Astrocyte of the hippocampus (primary cell): Measurements from ENCODE around the gene LAMB1.
"Not testable (repeated sequence)": the region's sequence is repeated elsewhere in the genome, so short reads cannot be mapped to it uniquely, and the experiment has no call there.

Experiments
- DNase-seq: peaks from one replicate; pipeline ENCODE4 v3.0.0; 2011; ENCODE audit warnings: low read depth, low spot score

Gene LAMB1

DNA sequence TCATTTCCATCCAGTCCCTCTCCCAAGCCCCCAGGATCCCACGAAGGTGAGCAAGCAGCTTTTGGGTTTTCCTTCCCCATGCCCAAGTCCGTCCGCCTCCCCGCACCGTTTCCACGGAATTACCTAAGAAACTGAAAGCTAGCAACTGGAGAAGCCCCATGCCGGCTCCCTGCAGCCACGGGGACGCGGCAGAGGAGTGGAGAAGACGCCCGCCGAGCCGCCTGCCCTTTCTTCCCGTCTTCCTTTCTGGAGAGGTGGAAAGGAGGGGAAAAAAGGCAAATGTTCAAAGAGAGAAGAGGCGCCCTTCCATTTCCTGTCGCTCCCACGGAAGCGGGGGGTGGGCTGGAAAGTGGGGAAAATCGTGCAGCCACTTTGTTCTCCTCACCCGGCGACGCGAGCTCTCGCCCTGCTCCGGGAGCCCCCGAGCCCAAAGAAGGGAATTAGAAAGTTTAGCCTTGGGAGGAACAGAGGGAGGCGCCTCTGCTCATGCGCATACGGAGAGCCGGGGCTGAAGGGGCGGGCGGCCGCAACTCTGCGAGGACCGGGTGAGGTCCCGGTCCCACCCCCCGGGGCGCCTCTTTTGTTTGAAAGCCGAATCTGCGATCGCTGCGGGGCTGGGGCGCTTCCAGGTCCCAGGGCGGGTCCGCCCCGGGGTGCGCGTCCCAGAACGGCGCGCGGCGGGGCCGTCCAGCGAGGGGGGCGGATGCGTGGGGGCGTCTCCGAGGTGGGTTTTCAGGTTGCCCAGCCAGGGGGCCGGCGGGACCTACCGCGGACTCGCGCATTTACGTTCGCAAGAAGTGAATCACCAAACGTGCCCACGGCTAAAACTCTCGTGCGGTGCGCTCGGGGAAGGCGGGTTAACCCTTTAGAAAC lies at the start of gene LAMB1:
Gene LAMB1 (minus strand): TSS at position 436 of the 873 bp plus-strand sequence. CDS start 276 bp downstream, at position 160.
- DNase-seq: peak; percentile 94

DNA sequence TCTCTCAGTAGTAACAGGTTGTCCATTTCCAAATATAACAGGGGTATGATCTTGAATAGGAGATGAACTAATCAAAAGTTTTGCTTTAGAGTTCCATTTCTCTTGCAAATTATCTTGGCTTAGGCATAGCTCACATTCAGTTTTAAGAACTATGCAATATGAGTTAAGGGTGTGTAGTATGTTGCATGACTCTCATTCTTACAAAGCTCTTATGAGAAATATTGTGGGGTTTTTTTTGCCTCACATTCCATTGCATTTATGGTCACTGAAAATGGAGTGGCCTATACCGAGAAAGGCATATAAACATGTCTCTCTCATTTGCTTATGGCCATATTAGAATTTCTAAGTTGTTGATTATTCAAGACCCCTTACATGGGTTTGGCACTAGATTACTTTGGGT lies 48.5 kb upstream of the LAMB1 start:
- DNase-seq: no peak

DNA sequence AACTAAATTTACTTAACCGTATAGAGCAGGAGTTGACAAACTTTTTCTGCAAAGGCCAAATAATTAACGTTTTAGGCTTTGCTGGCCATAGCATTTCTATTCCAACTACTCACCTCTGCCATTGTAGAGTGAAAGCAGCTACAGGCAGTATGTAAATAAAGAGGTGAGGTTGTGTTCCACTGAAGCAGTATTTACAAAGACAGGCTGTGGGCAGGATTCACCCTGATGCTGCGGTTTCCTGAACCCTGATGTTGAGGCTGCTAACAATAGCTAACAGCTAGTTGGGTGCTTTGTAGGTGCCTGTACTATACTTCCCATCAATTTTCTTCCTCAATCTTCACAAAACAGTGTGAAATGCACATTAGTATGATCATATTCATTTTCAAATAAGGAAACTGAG lies 47.0 kb upstream of the LAMB1 start:
- no peak for DNase-seq

DNA sequence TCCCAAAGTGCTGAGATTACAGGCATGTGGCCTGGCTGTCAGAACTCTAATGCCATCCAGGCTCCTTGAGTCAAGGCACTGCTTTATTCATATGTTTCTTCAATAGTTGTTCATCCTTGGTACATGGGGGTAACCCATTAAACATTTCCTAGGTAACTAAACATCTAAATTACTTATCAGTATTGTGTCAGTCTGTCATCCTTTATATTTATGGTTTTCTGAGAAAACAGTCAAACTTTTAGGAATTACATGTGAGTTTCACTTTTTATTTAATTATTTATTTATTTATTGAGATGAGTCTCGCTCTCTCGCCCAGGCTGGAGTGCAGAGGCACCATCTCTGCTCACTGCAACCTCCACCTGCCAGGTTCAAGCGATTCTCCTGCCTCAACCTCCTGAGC lies 45.5 kb upstream of the LAMB1 start:
- DNase-seq: no peak

DNA sequence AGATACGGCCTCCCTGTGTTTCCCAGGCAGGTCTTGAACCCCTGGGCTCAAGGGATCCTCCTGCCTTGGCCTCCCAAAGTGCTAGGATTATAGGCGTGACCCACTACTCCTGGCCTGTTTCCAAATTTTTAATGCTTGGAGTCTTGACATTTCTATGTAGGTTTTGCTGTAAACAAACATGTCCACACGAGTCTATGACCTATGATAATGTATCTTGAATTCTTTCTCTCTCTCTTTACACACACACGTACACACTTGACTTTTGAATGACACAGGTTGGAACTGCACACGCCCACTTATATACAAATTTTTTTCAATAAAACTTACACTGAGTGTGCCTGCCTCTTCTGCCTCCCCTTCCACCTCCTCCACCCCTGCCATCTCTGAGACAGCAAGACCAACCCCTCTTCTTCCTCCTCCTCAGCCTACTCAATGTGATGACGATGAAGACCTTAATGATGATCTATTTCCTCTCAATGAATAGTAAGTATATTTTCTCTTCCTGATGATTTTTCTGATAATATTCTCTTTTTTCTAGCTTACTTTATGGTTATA lies 44.1 kb upstream of the LAMB1 start:
- no peak for DNase-seq

DNA sequence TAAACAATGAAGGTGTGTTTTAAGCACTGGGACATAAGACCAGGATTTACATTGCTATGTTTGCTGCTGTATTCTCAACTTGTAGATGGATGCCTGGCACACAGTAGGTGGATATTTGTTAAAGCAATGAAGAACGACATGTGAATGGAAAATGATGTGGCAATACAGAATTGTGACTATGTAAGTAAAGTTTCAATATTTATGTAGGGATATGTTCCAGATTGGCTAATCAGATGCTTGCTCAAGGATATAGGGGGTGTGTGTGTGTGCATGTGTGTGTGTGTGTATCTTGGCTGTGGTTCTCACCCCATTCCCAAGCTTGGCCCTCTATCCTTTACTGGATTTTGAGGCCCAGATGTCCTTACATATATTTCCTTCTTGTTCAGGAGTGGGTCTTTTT lies 42.7 kb upstream of the LAMB1 start:
- no peak for DNase-seq

DNA sequence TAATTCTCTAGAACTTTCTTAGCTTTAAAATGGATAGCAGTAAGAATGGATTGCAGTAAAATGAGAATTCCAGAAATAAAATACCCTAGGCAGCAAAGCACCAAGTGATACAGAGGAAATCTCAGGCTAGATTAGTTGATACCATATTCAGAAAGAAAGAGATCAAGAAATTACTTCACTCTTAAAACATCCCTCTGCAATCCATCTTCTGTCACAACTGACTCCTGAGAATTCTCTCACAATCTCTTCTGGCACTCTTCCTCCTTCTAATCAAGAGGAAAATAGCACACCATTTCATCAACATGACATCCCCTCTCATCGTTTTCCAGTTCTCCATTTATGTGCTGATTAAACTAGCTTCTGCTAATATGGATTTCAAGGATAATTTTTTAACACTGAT lies 42.2 kb upstream of the LAMB1 start:
- peak; percentile 63 for DNase-seq

DNA sequence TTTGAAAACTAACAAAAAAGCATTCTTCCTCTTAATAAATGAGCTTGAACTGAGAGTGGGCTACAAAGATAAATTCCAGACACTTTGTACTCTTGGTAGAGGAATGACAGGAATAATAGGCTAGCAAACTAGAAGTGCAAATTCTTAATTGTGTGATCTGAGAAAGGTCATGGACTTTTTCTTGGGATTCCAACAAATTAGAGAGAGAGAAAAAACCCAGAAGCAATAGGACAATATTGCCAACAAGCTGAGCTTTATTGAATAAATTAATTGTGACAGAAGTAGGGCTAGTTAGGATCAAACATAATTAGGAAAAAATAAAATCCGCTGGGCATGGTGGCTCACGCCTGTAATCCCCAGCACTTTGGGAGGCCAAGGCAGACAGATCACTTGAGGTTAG lies 41.4 kb upstream of the LAMB1 start:
- peak; percentile 35 for DNase-seq

DNA sequence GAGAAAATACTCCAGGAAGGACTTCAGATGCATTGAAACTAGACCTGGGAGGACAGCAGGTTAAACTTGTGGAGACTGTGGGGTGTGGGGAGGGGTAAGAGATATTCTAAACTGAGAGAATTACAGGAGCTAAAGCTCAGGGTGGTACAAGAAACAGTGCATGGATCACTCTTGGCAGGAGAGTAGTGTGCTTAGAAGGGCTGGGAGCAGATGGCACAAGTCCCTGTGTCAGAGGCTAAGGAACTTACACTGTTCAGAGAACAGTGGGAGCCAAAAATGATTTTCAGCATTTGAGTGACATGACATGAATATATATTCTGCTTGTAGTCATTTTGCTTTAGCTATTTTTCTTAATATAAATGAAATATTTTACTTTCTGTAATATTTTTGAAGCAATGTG lies 36.0 kb upstream of the LAMB1 start:
- no peak for DNase-seq

DNA sequence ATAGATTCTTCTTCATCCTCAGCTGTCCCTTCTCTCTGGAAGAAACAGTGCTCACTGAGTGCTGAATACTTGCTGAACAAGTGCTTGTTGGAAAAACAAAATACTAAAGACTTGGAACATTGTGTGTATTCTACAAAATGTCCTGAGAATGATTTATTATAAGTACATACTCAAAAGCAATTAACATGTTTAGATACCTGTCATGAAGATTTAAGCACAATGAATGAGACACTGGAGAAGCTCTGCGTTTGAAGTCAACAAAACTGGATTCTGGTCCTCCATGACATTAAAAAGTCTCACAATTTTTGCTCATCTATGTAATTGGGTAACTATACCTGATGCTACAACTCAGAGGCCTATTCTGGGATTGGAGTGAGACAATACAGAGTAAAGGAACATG lies 34.8 kb upstream of the LAMB1 start:
- DNase-seq: no peak

DNA sequence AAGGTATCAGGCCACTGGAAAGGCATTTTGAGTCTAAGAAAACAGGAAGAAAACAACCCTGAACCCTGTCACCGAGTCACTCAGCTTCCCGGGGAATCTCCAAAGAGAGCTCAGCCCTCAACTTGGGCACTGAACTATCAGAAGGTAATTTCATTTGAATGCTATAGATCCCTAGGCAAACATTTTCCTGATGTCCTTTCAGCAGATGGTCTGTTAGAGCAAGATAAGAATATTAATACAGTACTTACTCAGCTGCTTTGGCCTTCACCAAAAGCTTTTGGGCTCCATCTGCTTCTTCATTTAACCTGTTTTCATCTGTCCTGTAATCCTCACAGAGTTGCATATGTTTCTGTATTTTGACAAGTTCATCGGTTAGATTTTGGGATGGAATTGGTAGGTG lies 34.2 kb upstream of the LAMB1 start:
- no peak for DNase-seq

DNA sequence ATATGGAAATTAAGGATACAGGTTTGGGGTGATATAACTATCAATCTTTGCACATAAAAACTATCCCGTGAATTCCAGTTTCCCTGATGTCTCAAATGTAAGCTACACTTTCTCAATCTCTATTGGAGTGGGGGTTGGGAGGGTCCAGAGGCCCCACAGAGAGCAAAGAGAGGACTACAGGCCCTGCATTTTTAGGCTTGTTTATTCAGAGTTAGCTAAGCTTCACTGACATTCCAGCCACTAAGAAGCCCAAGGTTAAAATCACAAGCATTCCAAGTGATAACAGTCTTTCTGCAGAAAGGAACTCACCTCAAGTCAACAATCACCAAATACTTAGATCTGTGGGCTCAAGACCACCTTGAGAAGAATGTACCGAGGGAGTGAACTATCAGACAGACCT lies 31.6 kb upstream of the LAMB1 start:
- peak; percentile 31 for DNase-seq

DNA sequence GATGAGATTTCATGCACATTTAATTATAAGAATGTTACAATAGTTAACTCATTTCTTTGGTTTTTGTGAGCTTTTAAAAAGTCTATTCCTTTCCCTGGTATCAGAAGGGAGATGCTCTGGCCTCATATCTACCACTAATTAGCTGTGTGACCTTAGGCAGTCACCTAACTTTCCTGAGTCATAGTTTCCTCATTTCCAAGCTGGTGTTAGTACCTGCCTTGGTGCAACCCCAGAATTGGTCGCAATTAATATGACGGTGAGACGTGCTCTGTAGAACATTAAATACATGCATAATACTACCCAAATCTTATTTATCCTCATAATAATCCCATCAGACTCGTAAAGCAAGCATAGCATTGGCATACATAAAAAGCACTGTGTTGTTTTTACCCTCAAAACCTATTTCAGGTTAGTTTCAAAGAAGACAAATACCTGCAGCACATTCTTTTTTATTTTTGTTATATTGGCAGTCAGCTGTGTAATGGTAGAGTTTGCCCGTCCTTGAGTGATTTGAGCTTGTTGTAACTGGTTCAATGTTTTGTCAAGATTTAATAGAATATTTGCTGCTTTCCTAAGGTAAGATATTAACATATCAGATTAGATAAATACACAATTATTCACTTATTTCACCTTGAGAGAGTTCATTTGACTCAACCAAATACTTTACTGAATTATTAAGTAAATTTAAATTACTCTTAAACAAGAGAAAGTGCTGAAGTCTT lies 31.0 kb upstream of the LAMB1 start:
- no peak for DNase-seq

DNA sequence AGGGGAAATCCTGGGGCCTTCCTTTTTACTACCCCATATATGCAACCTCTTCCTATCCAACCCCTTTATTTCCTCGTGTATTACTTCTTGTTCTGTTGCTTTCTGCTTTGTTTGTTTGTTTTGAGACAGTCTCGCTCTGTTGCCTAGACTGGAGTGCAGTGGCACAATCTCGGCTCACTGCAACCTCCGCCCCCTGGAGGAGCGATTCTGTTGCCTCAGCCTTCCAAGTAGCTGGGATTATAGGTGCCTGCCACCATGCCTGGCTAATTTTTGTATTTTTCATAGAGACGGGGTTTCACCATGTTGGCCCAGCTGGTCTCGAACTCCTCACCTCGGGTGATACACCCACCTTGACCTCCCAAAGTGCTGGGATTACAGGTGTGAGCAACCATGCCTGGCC lies 30.3 kb upstream of the LAMB1 start:
- not testable (repeated sequence) for DNase-seq

DNA sequence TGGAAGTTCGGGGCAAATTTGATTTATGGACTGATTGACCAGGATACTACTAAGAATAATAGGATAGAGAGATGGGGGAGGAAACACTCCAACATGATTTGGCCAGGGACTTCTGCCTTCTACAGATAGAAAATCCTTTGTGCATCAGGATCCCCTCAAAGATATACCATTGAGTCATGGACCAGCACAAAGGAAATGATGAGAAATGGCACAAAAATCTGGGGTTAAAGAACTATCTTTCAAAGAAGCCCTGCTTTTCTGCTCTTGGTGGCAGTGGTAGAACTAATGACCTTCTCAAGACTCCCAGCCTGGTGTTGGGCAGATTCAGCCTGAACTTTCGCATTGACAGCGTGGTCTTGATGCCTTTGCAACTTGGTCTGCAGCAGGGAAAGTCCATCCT lies 27.6 kb upstream of the LAMB1 start:
- peak; percentile 18 for DNase-seq

DNA sequence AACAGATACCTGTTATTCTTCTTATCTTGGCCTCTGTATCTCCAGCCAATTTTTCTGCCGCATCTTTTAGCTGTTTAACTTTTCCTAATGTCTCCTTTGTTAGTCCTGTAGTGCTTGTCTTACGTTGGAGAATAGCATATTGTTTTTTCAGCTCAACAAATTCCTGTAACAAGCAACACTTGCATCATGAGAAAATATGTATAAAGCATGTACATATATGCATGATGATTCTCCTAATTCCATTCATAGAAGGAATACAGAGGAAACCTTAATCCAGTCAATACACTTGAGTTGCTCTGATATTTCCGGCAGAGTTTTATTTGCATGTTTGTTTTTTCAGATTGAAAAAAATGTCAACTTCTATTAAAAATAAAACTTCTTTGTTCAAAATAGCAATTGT lies 26.1 kb upstream of the LAMB1 start:
- no peak for DNase-seq

DNA sequence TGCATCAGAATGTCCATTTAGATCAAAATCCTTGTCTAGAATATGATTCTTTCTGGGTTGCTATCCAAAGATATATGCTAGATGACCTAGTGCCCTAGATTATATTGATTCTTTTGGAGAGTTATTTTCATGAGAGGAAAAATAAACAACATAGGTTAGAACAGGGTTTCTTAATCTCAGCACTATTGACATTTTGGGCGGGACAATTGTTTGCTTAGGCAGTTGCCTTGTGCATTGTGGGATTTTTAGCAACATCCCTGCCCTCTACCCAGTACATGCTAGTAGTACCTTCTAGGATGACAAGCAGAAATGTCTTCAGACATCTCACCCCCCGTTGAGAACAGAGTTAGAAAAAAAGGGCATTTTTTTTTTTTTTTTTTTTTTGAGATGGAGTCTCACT lies 25.1 kb upstream of the LAMB1 start:
- DNase-seq: no peak

DNA sequence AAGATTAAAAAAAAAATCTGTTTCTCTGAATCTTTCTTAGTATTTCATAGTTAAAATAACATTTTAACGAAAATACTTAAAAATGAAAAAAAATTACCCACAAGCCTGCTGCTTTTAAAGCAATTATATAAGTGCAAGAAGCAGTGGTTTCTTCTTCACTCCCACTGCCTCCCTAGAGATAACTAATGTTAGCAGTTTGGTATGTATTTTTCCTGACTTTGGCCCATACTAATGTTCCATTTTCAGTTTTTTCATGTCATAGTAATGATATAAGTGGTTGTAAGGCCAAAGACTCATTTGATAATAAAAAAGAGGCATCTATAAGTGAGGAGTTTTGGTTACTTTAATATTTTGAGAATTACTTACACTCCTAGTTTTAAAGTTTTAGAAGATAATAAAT lies 24.3 kb upstream of the LAMB1 start:
- no peak for DNase-seq

DNA sequence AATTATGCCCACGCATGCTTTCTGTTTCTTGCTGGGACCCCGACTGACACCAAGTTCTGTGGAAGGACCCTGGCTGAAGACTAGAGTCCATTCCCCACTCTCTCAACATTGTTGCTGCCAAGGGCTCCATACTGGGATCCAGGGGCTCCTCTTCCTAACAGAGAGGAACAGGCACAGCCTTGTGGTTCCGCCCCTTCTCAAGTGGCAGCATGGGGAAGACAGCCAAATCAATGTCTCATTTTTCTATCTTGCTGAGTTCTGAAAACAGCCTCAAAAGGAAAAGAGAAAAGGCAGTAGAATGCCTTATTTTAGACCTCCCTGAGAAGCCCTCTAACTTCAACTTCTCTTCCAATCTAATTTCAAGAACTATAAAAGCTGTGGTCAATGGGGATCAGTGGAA lies 23.7 kb upstream of the LAMB1 start:
- DNase-seq: peak; percentile 50

DNA sequence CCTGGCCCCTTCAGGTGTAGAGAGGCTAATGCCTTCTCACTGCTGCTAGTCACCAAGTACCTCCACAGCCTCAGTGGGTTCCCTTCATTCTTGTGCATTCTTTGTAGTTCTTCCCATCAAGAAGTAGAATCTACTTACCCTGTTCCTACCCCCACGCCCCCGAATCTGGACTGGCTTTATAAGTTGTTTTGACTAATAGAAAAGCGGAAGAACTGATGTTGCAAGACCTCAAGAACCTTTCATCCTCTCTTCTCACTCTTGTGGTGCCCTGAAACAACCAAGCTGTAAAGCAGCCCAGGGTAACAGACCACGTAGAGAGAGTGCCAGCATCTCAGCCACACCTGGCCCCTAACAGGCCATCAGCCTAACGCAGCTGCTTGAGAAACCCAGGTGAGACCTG lies 23.2 kb upstream of the LAMB1 start:
- DNase-seq: no peak

DNA sequence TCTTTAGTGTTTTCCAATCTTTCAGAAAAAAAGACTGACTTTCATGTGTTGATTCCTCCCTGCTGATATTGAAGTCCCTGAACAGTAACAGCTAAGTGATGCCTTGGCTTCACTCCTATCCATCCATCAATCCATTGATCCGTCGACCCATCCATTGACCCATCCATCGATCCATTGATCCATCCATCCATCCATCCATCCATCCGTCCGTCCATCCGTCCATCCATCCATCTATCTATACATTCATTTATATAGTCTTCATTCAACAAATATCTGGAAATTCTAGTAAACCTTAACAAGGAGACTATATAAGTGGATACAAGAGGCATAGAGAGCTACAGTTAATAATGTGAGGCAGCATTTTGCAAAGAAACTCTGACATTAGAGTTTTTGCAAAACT lies 21.6 kb upstream of the LAMB1 start:
- no peak for DNase-seq

DNA sequence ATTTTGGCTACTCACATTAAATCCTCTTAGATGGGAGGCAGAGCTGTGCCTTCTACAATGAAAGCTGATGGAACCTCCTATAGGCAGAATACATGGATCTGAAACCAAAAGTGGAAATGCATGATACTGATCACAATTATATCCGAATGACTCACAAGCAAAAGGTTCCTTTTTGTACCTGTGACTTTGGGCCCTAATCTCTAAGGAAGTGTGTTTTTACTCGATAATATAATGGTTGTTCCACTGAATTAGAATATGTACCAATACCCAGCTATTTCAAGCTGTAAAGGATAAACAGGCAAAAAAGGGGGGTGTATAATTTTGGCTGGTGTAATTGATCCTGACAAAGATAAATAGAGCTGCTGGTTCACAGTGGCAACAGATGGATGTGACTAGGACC lies 17.6 kb upstream of the LAMB1 start:
- DNase-seq: no peak

DNA sequence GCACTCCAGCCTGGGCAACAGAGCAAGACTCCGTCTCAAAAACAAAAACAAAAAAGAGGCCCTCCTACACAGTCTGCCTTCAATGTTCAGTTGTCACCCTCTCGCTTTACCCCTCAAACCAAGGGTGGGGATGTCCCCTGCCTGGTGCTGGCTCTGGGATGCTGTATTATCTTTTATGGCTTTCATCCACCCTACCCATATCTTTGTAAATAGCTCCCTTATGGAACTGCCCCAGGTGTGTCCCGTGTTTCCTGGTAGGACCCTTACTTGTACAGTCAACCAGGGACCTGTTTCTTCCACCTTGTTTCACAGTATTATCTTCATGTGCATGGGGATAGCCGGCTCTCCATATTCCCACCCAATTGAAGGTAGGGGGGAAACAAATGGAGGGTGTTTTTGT lies 15.7 kb upstream of the LAMB1 start:
- DNase-seq: no peak
